Measurements from ENCODE around the gene UGT3A2.

DNA sequence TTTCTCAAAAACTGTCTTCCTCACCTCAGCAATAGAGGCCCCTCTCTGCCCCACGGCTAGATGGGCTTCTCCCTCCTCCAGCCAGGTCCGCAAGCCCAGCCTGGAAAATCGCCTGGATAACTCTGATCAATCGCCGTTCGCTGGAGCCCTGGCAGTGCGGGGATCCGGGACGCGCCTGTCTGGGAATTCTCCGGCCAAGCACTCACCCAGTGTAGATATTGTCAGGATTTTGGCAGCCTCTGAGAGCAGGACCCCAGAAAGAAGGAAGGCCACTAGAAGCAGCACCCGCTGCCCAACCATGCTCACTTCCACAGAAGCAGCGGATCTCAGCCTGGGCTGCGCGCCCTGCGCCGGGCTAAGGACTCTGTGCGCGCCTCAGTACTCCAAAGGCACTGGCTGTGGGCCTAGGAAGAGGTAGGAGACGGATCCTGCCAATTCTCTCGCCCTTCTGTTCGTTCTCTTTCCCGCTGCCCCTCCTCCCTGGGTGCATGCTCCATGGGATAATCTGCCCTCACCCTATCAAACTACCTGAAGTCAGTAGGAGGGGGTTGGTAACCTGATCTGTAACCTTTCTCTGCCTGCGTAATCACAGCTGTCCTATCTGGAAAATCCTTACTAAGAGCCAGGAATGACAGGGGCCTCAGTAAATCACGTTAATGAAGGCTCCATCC, 75.6 kb downstream of the UGT3A2 start, which contains the start of gene UGT3A1:
- TF ChIP-seq POLR2AphosphoS5 (IDR thresholded peaks at IDR 0.05; ENCODE audit: low read depth, low read length) (no peak), POU2F2 (IDR thresholded peaks at IDR 0.05; ENCODE audit: low read depth, low read length) (no peak), SPI1 (IDR thresholded peaks at IDR 0.05; ENCODE audit: low read depth, low read length) (no peak), TAF1 (IDR thresholded peaks at IDR 0.05; ENCODE audit: low read depth, low read length) (no peak), POLR2A (IDR thresholded peaks at IDR 0.05; ENCODE audit: low read depth, low read length) (no peak)

Measured in GM12891 (cell line).